HEK293 (cell line): ENCODE measurements around the gene PPARA.

Experiments
- CTCF ChIA-PET: fragments of 350-600 bp; formaldehyde crosslinking; extraction: SDS; loops from one replicate; lab custom pipeline; 2021; ENCODE audit warnings: antibody characterized with exemption; lab: Yijun Ruan, JAX
- POLR2A ChIA-PET: fragments of 300-600 bp; formaldehyde crosslinking; extraction: SDS; loops from one replicate; lab custom pipeline; 2020; ENCODE audit warnings: antibody characterized with exemption, inconsistent platforms; lab: Yijun Ruan, JAX
- H3K27ac ChIP-seq: fragments of 200-500 bp; sonication (Bioruptor generic); 2 replicates; pipeline ENCODE4 v1.5.1; 2014; ENCODE audit warnings: low read depth, low read length, control low read depth, inconsistent platforms; ENCODE audit errors: extremely low read depth
- H3K36me3 ChIP-seq, 2 experiments: fragments of 200-500 bp in 1 of 2; sonication (Bioruptor generic) in 1 of 2; 1 replicate in 1 of 2; 2 replicates in 1 of 2; pipeline ENCODE4 v1.5.1; 2014 to 2017; ENCODE audit warnings: inconsistent platforms in 2 of 2, low read length in 2 of 2; ENCODE audit not compliant: control insufficient read depth in 2 of 2, insufficient read depth in 1 of 2
- H3K4me1 ChIP-seq: fragments of 200-500 bp; sonication (Bioruptor generic); 2 replicates; pipeline ENCODE4 v1.5.1; 2014; ENCODE audit warnings: mild to moderate bottlenecking, low read length, inconsistent platforms; ENCODE audit not compliant: control insufficient read depth, insufficient read depth
- H3K4me3 ChIP-seq: 2 replicates; pipeline ENCODE4 v1.5.1; 2011; ENCODE audit warnings: low read depth, mild to moderate bottlenecking, control low read depth, low read length, moderate library complexity
- H3K9me3 ChIP-seq: fragments of 200-500 bp; sonication (Bioruptor generic); 2 replicates; pipeline ENCODE4 v1.5.1; 2014; ENCODE audit warnings: low read depth, low read length, inconsistent platforms; ENCODE audit not compliant: control insufficient read depth, insufficient read depth
- GLI4 ChIP-seq: fragments of 450-650 bp; formaldehyde crosslinking; IDR thresholded peaks from 2 replicates; pipeline ENCODE4 v1.5.1; 2016; ENCODE audit warnings: missing biosample characterization, missing genetic modification characterization
- GLIS2 ChIP-seq: fragments of 450-650 bp; formaldehyde crosslinking; IDR thresholded peaks from 2 replicates; pipeline ENCODE4 v1.5.1; 2016; ENCODE audit warnings: missing biosample characterization, missing genetic modification characterization
- HIC1 ChIP-seq: fragments of 450-650 bp; formaldehyde crosslinking; IDR thresholded peaks from 2 replicates; pipeline ENCODE4 v1.5.1; 2016; ENCODE audit warnings: missing biosample characterization, missing genetic modification characterization
- KLF10 ChIP-seq: fragments of 450-650 bp; IDR thresholded peaks from 2 replicates; pipeline ENCODE4 v1.5.1; 2018; ENCODE audit warnings: missing biosample characterization, mild to moderate bottlenecking, missing genetic modification characterization
- MZF1 ChIP-seq: fragments of 450-650 bp; formaldehyde crosslinking; IDR thresholded peaks from 2 replicates; pipeline ENCODE4 v1.5.1; 2017; ENCODE audit warnings: missing biosample characterization, missing genetic modification characterization, borderline replicate concordance
- PRDM2 ChIP-seq: fragments of 450-650 bp; formaldehyde crosslinking; IDR thresholded peaks from 2 replicates; pipeline ENCODE4 v1.5.1; 2016; ENCODE audit warnings: missing biosample characterization, missing genetic modification characterization, borderline replicate concordance
- SP3 ChIP-seq: fragments of 450-650 bp; formaldehyde crosslinking; IDR thresholded peaks from 2 replicates; pipeline ENCODE4 v1.5.1; 2016; ENCODE audit warnings: missing biosample characterization, missing genetic modification characterization
- SP7 ChIP-seq: fragments of 450-650 bp; formaldehyde crosslinking; IDR thresholded peaks from 2 replicates; pipeline ENCODE4 v1.5.1; 2016; ENCODE audit warnings: missing biosample characterization, missing genetic modification characterization
- ZBTB1 ChIP-seq: fragments of 450-650 bp; formaldehyde crosslinking; IDR thresholded peaks from 2 replicates; pipeline ENCODE4 v1.5.1; 2016; ENCODE audit warnings: missing biosample characterization, missing genetic modification characterization
- ZBTB10 ChIP-seq: fragments of 450-650 bp; formaldehyde crosslinking; IDR thresholded peaks from 2 replicates; pipeline ENCODE4 v1.5.1; 2016; ENCODE audit warnings: missing biosample characterization, missing genetic modification characterization
- ZBTB26 ChIP-seq: fragments of 450-650 bp; formaldehyde crosslinking; optimal IDR thresholded peaks from 2 replicates; pipeline ENCODE3; 2016; ENCODE audit warnings: missing biosample characterization, mild to moderate bottlenecking, missing genetic modification characterization
- ZNF132 ChIP-seq: fragments of 450-650 bp; formaldehyde crosslinking; IDR thresholded peaks from 2 replicates; pipeline ENCODE4 v1.5.1; 2017; ENCODE audit warnings: missing biosample characterization, missing genetic modification characterization, borderline replicate concordance
- ZNF175 ChIP-seq: fragments of 450-650 bp; formaldehyde crosslinking; IDR thresholded peaks from 2 replicates; pipeline ENCODE4 v1.5.1; 2016; ENCODE audit warnings: missing biosample characterization, missing genetic modification characterization
- ZNF184 ChIP-seq: fragments of 450-650 bp; IDR thresholded peaks from 2 replicates; pipeline ENCODE4 v1.5.1; 2018; ENCODE audit warnings: missing biosample characterization, mild to moderate bottlenecking, missing genetic modification characterization
- ZNF24 ChIP-seq: fragments of 450-650 bp; formaldehyde crosslinking; IDR thresholded peaks from 2 replicates; pipeline ENCODE4 v1.5.1; 2016; ENCODE audit warnings: missing biosample characterization, missing genetic modification characterization
- ZNF302 ChIP-seq: fragments of 450-650 bp; formaldehyde crosslinking; IDR thresholded peaks from 2 replicates; pipeline ENCODE4 v1.5.1; 2016; ENCODE audit warnings: missing biosample characterization, missing genetic modification characterization, low read depth
- ZNF48 ChIP-seq: fragments of 450-650 bp; formaldehyde crosslinking; IDR thresholded peaks from 2 replicates; pipeline ENCODE4 v1.5.1; 2016; ENCODE audit warnings: missing biosample characterization, missing genetic modification characterization
- ZNF529 ChIP-seq: fragments of 450-650 bp; formaldehyde crosslinking; IDR thresholded peaks from 2 replicates; pipeline ENCODE4 v1.5.1; 2017; ENCODE audit warnings: missing genetic modification characterization, missing biosample characterization; ENCODE audit not compliant: insufficient replicate concordance
- ZNF530 ChIP-seq: fragments of 450-650 bp; formaldehyde crosslinking; IDR thresholded peaks from 2 replicates; pipeline ENCODE4 v1.5.1; 2016; ENCODE audit warnings: low read depth, missing biosample characterization, missing genetic modification characterization
- ZNF600 ChIP-seq: fragments of 450-650 bp; formaldehyde crosslinking; IDR thresholded peaks from 2 replicates; pipeline ENCODE4 v1.5.1; 2016; ENCODE audit warnings: missing biosample characterization, missing genetic modification characterization
- ZNF670 ChIP-seq: fragments of 450-650 bp; formaldehyde crosslinking; IDR thresholded peaks from 2 replicates; pipeline ENCODE4 v1.5.1; 2016; ENCODE audit warnings: missing biosample characterization, missing genetic modification characterization, low read depth
- ZNF701 ChIP-seq: fragments of 450-650 bp; formaldehyde crosslinking; IDR thresholded peaks from 2 replicates; pipeline ENCODE4 v1.5.1; 2016; ENCODE audit warnings: missing biosample characterization, missing genetic modification characterization

PPARA gene

GRCh38 chr22:46147471-46148267, 2.7 kb upstream of the PPARA start:
- Histone ChIP-seq H3K4me3 (no peak overlapping the region), H3K36me3 (peaks cover under 1 to 3% of the 10 kb centered on the region in 2 experiments; a peak in 2 of 3 replicates), H3K27ac (no peak overlapping the region), H3K9me3 (no peaks in the 10 kb centered on the region), H3K4me1 (peaks cover 7% of the 10 kb centered on the region)
- TF ChIP-seq ZNF600 (tag by site-specific recombination) (no peak), KLF10 (tag by site-specific recombination) (no peak), ZNF48 (tag by site-specific recombination) (no peak), SP3 (tag by site-specific recombination) (no peak), ZNF701 (no peak), ZNF529 (tag by site-specific recombination) (no peak)
- CTCF ChIA-PET = interaction anchor here (1.1 to 2.2 kb wide), 3 partner anchors 9 to 152 kb away, joined by 3 to 6 read pairs (median 5); no protein-coding TSS in a partner anchor
- POLR2A ChIA-PET = interaction anchor here (1.1 kb wide), 1 partner anchor 141 kb away, joined by 3 read pairs; no protein-coding TSS in a partner anchor

- ChIA-PET CTCF (interaction anchor here (1.4 kb wide), 1 partner anchor 26 kb away, joined by 5 read pairs; no protein-coding TSS in a partner anchor), POLR2A (no interaction called here)
- Histone ChIP-seq H3K4me3 (no peak overlapping the region), H3K4me1 (peaks cover 7% of the 10 kb centered on the region), H3K27ac (no peak overlapping the region), H3K36me3 (peaks cover 4 to 8% of the 10 kb centered on the region in 2 experiments; a peak in 2 of 3 replicates), H3K9me3 (no peaks in the 10 kb centered on the region)
- no peak for TF ChIP-seq ZBTB1 (tag by site-specific recombination)
- no peak for TF ChIP-seq PRDM2 (tag by site-specific recombination)
- TF ChIP-seq ZNF184 (tag by site-specific recombination) = no peak
- TF ChIP-seq HIC1 = no peak
- no peak for TF ChIP-seq ZNF670
- TF ChIP-seq GLI4 = no peak
- no peak for TF ChIP-seq ZNF175 (tag by site-specific recombination)
- no peak for TF ChIP-seq ZNF530
- no peak for TF ChIP-seq ZBTB26
- no peak for TF ChIP-seq GLIS2 (tag by site-specific recombination)
- TF ChIP-seq ZNF24 (tag by site-specific recombination) = no peak
- TF ChIP-seq ZBTB10 (tag by site-specific recombination) = no peak
- TF ChIP-seq ZNF302 = no peak
- no peak for TF ChIP-seq ZNF132 (tag by site-specific recombination)
- no peak for TF ChIP-seq MZF1 (tag by site-specific recombination)
- no peak for TF ChIP-seq SP7
Observed at GRCh38 chr22:46148336-46148735, 2.0 kb upstream of the PPARA start.
